Measurements from ENCODE around the gene XPC.

Gene XPC

GRCh38 chr3:14186854-14187458 is 8.6 kb upstream of the XPC start:
- no peak for TF ChIP-seq CTCF (IDR thresholded peaks at IDR 0.05; ENCODE audit: low read depth, low read length, missing control alignments)
- DNase-seq (ENCODE audit: low read depth), result no peak
- no peak overlapping the region for H3K4me3 ChIP-seq (ENCODE audit: low read depth, low read length)
- in situ Hi-C loops (cut with HindIII; ENCODE audit: low sequenced_read_pairs), result no loop called here

GRCh38 chr3:14183015-14183577 is 4.7 kb upstream of the XPC start:
- no peak overlapping the region for H3K4me3 ChIP-seq (ENCODE audit: low read depth, low read length)
- in situ Hi-C loops (cut with HindIII; ENCODE audit: low sequenced_read_pairs), result no loop called here
- TF ChIP-seq CTCF (IDR thresholded peaks at IDR 0.05; ENCODE audit: low read depth, low read length, missing control alignments), result no peak
- no peak for DNase-seq (ENCODE audit: low read depth)

GRCh38 chr3:14181253-14181652 is 2.9 kb upstream of the XPC start:
- no peak for TF ChIP-seq CTCF (IDR thresholded peaks at IDR 0.05; ENCODE audit: low read depth, low read length, missing control alignments)
- in situ Hi-C loops (cut with HindIII; ENCODE audit: low sequenced_read_pairs), result no loop called here
- H3K4me3 ChIP-seq (ENCODE audit: low read depth, low read length), result no peak overlapping the region
- DNase-seq (ENCODE audit: low read depth), result no peak

- in situ Hi-C loops (cut with HindIII; ENCODE audit: low sequenced_read_pairs), result no loop called here
- no peak for DNase-seq (ENCODE audit: low read depth)
- H3K4me3 ChIP-seq (ENCODE audit: low read depth, low read length), result no peak overlapping the region
- TF ChIP-seq CTCF (IDR thresholded peaks at IDR 0.05; ENCODE audit: low read depth, low read length, missing control alignments), result no peak
Measured at GRCh38 chr3:14179795-14180194, 1.4 kb upstream of the XPC start.

GRCh38 chr3:14179114-14179465 is 689 bp upstream of the XPC start:
- DNase-seq (ENCODE audit: low read depth), result no peak
- peak overlapping the region; percentile 73 for H3K4me3 ChIP-seq (ENCODE audit: low read depth, low read length)
- in situ Hi-C loops (cut with HindIII; ENCODE audit: low sequenced_read_pairs), result no loop called here
- TF ChIP-seq CTCF (IDR thresholded peaks at IDR 0.05; ENCODE audit: low read depth, low read length, missing control alignments), result no peak

GRCh38 chr3:14177580-14178246 is 688 bp downstream of the XPC start:
- in situ Hi-C loops (cut with HindIII; ENCODE audit: low sequenced_read_pairs), result no loop called here
- no peak for TF ChIP-seq CTCF (IDR thresholded peaks at IDR 0.05; ENCODE audit: low read depth, low read length, missing control alignments)
- no peak for DNase-seq (ENCODE audit: low read depth)
- peak overlapping the region; percentile 73 for H3K4me3 ChIP-seq (ENCODE audit: low read depth, low read length)
